Caco-2 (cell line): ENCODE measurements around the gene CTSD. TPM values are rescaled to one million over a fixed set of nuclear protein-coding genes. Genes with fewer than 3 reads are reported as not detected.

ENCODE experiments used
- BruUV-seq: library from RNA; stranded (reverse); fragments of 400-500 nt; replicated peaks from 2 replicates; lab custom pipeline; 2021; lab: Mats Ljungman, UMichigan
- CTCF ChIA-PET: fragments of 300-600 bp; sonication (Branson Sonifier 250); formaldehyde crosslinking; loops from one replicate; lab custom pipeline; 2022; ENCODE audit warnings: antibody characterized with exemption; lab: Charles Lee
- POLR2A ChIA-PET: fragments of 300-600 bp; sonication (Branson Sonifier 250); formaldehyde crosslinking; loops from one replicate; lab custom pipeline; 2022; ENCODE audit warnings: antibody characterized with exemption; lab: Charles Lee
- DNase-seq, 2 experiments: peaks; one replicate each; pipeline versions ENCODE4 v3.0.0 to v3.0.0-alpha.2; 2020 to 2022
- H3K27me3 ChIP-seq: replicated peaks from 2 replicates; pipeline ENCODE4 v1.6.0; 2011; ENCODE audit warnings: low read length; ENCODE audit not compliant: control insufficient read depth, insufficient read depth
- H3K36me3 ChIP-seq: 2 replicates; pipeline ENCODE4 v1.5.1; 2011; ENCODE audit warnings: low read length; ENCODE audit not compliant: control insufficient read depth, insufficient read depth
- H3K4me1 ChIP-seq: fragments of 250-450 bp; sonication (Bioruptor Pico); 2 replicates; pipeline ENCODE4 v1.5.1; 2020; ENCODE audit warnings: mild to moderate bottlenecking
- H3K4me3 ChIP-seq: 2 replicates; pipeline ENCODE4 v1.5.1; 2011; ENCODE audit warnings: low read depth, mild to moderate bottlenecking, control low read depth, low read length
- H3K9me3 ChIP-seq: fragments of 250-450 bp; sonication (Bioruptor Pico); 2 replicates; pipeline ENCODE4 v1.5.1; 2020; ENCODE audit warnings: mild to moderate bottlenecking, moderate library complexity
- H3K27ac Mint-ChIP-seq: one replicate; pipeline ENCODE4 v1.8.0; 2022; ENCODE audit warnings: mixed read lengths; ENCODE audit not compliant: unreplicated experiment
- H3K27me3 Mint-ChIP-seq: one replicate; pipeline ENCODE4 v1.8.0; 2022; ENCODE audit warnings: mixed read lengths; ENCODE audit not compliant: insufficient read depth, unreplicated experiment
- H3K36me3 Mint-ChIP-seq: one replicate; pipeline ENCODE4 v1.8.0; 2022; ENCODE audit warnings: mild to moderate bottlenecking, mixed read lengths; ENCODE audit not compliant: insufficient read depth, unreplicated experiment
- H3K4me1 Mint-ChIP-seq: one replicate; pipeline ENCODE4 v1.8.0; 2022; ENCODE audit warnings: low read depth, mixed read lengths; ENCODE audit not compliant: unreplicated experiment
- H3K4me3 Mint-ChIP-seq: one replicate; pipeline ENCODE4 v1.8.0; 2022; ENCODE audit warnings: mild to moderate bottlenecking, moderate library complexity, mixed read lengths; ENCODE audit not compliant: unreplicated experiment
- H3K9me3 Mint-ChIP-seq: one replicate; pipeline ENCODE4 v1.8.0; 2022; ENCODE audit warnings: mixed read lengths; ENCODE audit not compliant: unreplicated experiment
- intact Hi-C: fragments of 100-400 bp; cut with micrococcal nuclease; formaldehyde crosslinking; loops from one replicate; pipeline ENCODE4 v1.10.0; 2022; ENCODE audit not compliant: unreplicated experiment
- total RNA-seq: library from RNA; stranded (reverse); gene quantifications from 2 replicates; pipeline ENCODE4 v1.2.3, GENCODE V29; 2022
- TF ChIP-seq, protein P1 (sequence below), 2 experiments: fragments of 200-600 bp in 1 of 2; IDR thresholded peaks; 1 replicate in 1 of 2; 2 replicates in 1 of 2; pipeline versions ENCODE4 v1.5.1 to v1.8.0; 2011 to 2022; ENCODE audit warnings: antibody characterized with exemption in 1 of 2, control low read depth in 1 of 2, inconsistent platforms in 1 of 2, low read depth in 1 of 2, low read length in 1 of 2, mild to moderate bottlenecking in 1 of 2, moderate library complexity in 1 of 2; ENCODE audit not compliant: insufficient read depth in 1 of 2, severe bottlenecking in 1 of 2, unreplicated experiment in 1 of 2

CTSD gene
- total RNA-seq, 1 experiment from 2014 or later, result 335 TPM

DNA sequence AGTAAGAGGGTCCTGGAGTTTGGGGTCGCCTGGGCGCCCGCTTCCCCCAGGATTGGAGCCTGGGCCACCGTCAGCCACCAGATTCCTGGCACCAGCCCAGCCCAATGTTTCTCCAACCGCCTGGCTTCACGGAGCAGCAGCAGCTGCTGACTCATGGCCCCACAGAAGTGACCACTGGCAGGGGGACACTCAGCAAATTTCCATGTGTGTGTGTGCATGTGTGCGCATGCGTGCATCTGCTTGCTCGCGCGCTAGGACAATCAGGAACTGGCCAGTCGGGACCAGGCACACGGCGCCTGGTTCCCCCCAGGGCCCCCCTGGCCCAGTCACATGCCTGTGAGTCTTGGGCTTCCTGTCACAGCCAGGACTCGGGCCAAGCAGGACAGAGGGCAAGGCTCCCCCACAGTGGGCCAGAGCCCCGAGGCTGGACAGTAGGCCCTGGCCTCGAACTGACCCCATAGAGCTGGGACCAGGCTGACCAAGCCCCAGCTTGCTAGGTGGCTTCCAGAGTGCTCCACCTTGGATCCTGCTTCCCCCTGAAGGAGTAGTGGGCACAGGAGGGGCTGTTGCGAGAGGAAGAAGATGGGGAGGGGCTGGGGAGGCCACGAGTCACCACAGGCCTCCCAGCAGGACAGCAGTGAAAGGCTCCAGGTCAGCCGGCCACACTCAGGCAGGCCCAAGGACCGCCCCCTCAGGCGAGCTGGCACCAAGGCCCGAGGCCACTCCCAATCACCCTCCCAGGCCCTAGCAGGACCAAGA lies 3.2 kb downstream of the CTSD start:
- no peak overlapping the region for H3K27ac Mint-ChIP-seq
- H3K9me3 Mint-ChIP-seq, result no peaks in the 10 kb centered on the region
- Histone ChIP-seq H3K9me3 (no peaks in the 10 kb centered on the region), H3K4me1 (peaks cover 7% of the 10 kb centered on the region), H3K27me3 (no peaks in the 10 kb centered on the region), H3K36me3 (no peaks in the 10 kb centered on the region; the same call in 1 of the 2 replicates), H3K4me3 (no peak overlapping the region)
- BruUV-seq, result no TSS peak
- intact Hi-C loops, result no loop called here
- no peak overlapping the region for H3K4me3 Mint-ChIP-seq
- ChIA-PET CTCF (no interaction called here), POLR2A (no interaction called here)
- H3K27me3 Mint-ChIP-seq, result no peaks in the 10 kb centered on the region
- peaks cover 37% of the 10 kb centered on the region for H3K36me3 Mint-ChIP-seq
- H3K4me1 Mint-ChIP-seq, result peaks cover 7% of the 10 kb centered on the region
- TF ChIP-seq, protein P1, sequence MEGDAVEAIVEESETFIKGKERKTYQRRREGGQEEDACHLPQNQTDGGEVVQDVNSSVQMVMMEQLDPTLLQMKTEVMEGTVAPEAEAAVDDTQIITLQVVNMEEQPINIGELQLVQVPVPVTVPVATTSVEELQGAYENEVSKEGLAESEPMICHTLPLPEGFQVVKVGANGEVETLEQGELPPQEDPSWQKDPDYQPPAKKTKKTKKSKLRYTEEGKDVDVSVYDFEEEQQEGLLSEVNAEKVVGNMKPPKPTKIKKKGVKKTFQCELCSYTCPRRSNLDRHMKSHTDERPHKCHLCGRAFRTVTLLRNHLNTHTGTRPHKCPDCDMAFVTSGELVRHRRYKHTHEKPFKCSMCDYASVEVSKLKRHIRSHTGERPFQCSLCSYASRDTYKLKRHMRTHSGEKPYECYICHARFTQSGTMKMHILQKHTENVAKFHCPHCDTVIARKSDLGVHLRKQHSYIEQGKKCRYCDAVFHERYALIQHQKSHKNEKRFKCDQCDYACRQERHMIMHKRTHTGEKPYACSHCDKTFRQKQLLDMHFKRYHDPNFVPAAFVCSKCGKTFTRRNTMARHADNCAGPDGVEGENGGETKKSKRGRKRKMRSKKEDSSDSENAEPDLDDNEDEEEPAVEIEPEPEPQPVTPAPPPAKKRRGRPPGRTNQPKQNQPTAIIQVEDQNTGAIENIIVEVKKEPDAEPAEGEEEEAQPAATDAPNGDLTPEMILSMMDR (IDR thresholded peaks at IDR 0.05; ENCODE audit: insufficient read depth in 1 of 2, low read depth in 1 of 2, low read length in 1 of 2, severe bottlenecking in 1 of 2, unreplicated experiment in 1 of 2), result no peak
- DNase-seq, result no peak

DNA sequence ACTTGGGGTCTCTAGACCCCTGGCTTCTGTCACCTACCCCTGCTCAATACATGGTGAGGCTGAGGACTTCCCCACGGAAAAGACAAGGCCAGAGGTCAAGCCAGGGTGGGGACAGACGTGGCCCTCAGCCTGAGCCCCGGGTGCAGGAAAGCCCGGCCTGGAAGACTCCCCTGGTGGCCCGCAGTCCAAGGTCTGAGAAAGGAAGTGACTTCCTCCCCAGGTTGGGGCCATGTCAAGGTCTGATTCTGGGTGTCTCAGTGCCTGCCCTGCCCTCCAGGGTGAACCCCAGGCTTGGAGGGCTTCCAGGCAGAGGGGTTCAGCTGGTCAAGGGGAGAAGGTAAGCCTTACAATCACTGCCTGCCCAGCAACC lies 3.9 kb downstream of the CTSD start:
- H3K4me1 ChIP-seq, result peaks cover 7% of the 10 kb centered on the region
- ChIA-PET CTCF (no interaction called here), POLR2A (no interaction called here)
- intact Hi-C loops, result no loop called here
- Mint-ChIP-seq H3K9me3 (no peaks in the 10 kb centered on the region), H3K4me1 (peaks cover 7% of the 10 kb centered on the region), H3K27ac (no peak overlapping the region), H3K4me3 (no peak overlapping the region), H3K36me3 (peaks cover 40% of the 10 kb centered on the region), H3K27me3 (no peaks in the 10 kb centered on the region)
- H3K9me3 ChIP-seq, result no peaks in the 10 kb centered on the region
- H3K36me3 ChIP-seq, result no peaks in the 10 kb centered on the region; the same call in 1 of the 2 replicates
- H3K27me3 ChIP-seq, result no peaks in the 10 kb centered on the region
- H3K4me3 ChIP-seq, result no peak overlapping the region
- DNase-seq, result no peak
- TF ChIP-seq, protein P1 (IDR thresholded peaks at IDR 0.05; ENCODE audit: insufficient read depth in 1 of 2, low read depth in 1 of 2, low read length in 1 of 2, severe bottlenecking in 1 of 2, unreplicated experiment in 1 of 2), result no peak
- no TSS peak for BruUV-seq

DNA sequence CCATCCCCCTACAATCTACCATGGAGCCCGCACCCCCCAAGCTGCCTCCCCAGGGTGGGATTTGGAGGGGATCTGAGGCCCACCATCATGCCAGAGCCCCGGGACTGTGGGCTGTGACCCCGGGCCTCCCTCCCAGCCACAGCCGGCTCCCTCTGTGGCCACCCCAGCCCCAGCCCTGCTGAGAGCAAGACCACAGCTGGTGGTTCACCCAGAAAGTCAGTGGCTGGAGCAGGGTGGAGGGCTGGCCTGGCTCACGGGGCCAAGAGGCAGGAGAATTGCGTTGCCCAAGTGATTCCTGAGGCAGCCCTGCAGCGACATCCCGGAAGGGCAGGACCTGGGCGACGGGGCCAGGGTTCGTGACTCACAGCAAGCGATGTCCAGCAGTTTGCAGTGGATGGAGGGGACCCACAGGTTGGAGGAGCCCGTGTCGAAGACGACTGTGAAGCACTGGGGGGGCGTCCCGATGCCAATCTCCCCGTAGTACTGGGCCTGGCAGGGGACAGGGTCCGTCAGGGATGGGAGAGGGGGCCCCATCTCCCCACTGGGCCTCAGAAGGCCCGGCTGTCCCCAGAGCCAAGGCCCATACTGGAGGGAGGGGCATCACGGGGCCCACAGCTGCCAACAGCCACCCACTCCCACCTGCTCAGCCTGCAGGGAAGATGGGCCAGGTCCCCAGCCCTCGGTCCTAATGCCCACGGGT lies 4.4 kb downstream of the CTSD start:
- intact Hi-C loops, result no loop called here
- Histone ChIP-seq H3K36me3 (peaks cover 1% of the 10 kb centered on the region; the same call in 1 of the 2 replicates), H3K4me1 (peaks cover 7% of the 10 kb centered on the region), H3K27me3 (no peaks in the 10 kb centered on the region), H3K4me3 (no peak overlapping the region), H3K9me3 (no peaks in the 10 kb centered on the region)
- H3K36me3 Mint-ChIP-seq, result peaks cover 38% of the 10 kb centered on the region
- H3K4me1 Mint-ChIP-seq, result peaks cover 7% of the 10 kb centered on the region
- TF ChIP-seq, protein P1 (IDR thresholded peaks at IDR 0.05; ENCODE audit: insufficient read depth in 1 of 2, low read depth in 1 of 2, low read length in 1 of 2, severe bottlenecking in 1 of 2, unreplicated experiment in 1 of 2), result no peak
- no peak for DNase-seq
- H3K9me3 Mint-ChIP-seq, result no peaks in the 10 kb centered on the region
- no peak overlapping the region for H3K4me3 Mint-ChIP-seq
- no peaks in the 10 kb centered on the region for H3K27me3 Mint-ChIP-seq
- ChIA-PET CTCF (no interaction called here), POLR2A (no interaction called here)
- no peak overlapping the region for H3K27ac Mint-ChIP-seq
- BruUV-seq, result no TSS peak
